Natural killer cell (primary cell): ENCODE data around the gene PTMA. TPM values are rescaled to one million over a fixed set of nuclear protein-coding genes. Genes with fewer than 3 reads are reported as not detected.

Source experiments
- ATAC-seq, 3 donors: fragments of 150-1000 bp in 2 of 3; fragments of 200-7000 bp in 1 of 3; cut with Tn5 transposase; 1 replicate in 1 of 3; 2 replicates in 2 of 3; pipeline ENCODE4 v1.10.0; 2021; ENCODE audit warnings: mild to moderate bottlenecking in 2 of 3, moderate library complexity in 2 of 3
- DNase-seq, 2 donors: peaks; one replicate each; pipeline versions ENCODE4 v3.0.0 to v3.0.0-alpha.2; 2013 to 2021; ENCODE audit warnings: mixed read lengths in 1 of 2
- H3K27ac ChIP-seq: one replicate; pipeline ENCODE4 v1.5.1; 2013; ENCODE audit warnings: mild to moderate bottlenecking, low read length
- H3K27me3 ChIP-seq: one replicate; pipeline ENCODE4 v1.6.1; 2013; ENCODE audit warnings: low read length; ENCODE audit not compliant: control insufficient read depth, insufficient read depth
- H3K36me3 ChIP-seq: one replicate; pipeline ENCODE4 v1.6.1; 2013; ENCODE audit warnings: low read length; ENCODE audit not compliant: control insufficient read depth, insufficient read depth
- H3K4me1 ChIP-seq: one replicate; pipeline ENCODE4 v1.6.1; 2013; ENCODE audit warnings: low read length; ENCODE audit not compliant: control insufficient read depth, insufficient read depth
- H3K4me3 ChIP-seq: one replicate; pipeline ENCODE4 v1.5.1; 2013; ENCODE audit warnings: low read length
- H3K9me3 ChIP-seq: one replicate; pipeline ENCODE4 v1.6.1; 2013; ENCODE audit warnings: low read length; ENCODE audit not compliant: control insufficient read depth, insufficient read depth
- H3K27ac Mint-ChIP-seq, 2 donors: one replicate each; pipeline ENCODE4 v1.8.0; 2022; ENCODE audit warnings: mild to moderate bottlenecking in 2 of 2, mixed read lengths in 2 of 2, moderate library complexity in 1 of 2
- H3K27me3 Mint-ChIP-seq, 2 donors: one replicate each; pipeline ENCODE4 v1.8.0; 2022; ENCODE audit warnings: low read depth in 2 of 2, mixed read lengths in 2 of 2
- H3K36me3 Mint-ChIP-seq: one replicate; pipeline ENCODE4 v1.8.0; 2022; ENCODE audit warnings: mixed read lengths
- H3K4me1 Mint-ChIP-seq, 2 donors: one replicate each; pipeline ENCODE4 v1.8.0; 2022; ENCODE audit warnings: mixed read lengths in 2 of 2
- H3K4me3 Mint-ChIP-seq: one replicate; pipeline ENCODE4 v1.8.0; 2022; ENCODE audit warnings: mild to moderate bottlenecking, moderate library complexity, mixed read lengths
- H3K9me3 Mint-ChIP-seq, 2 donors: one replicate each; pipeline ENCODE4 v1.8.0; 2022; ENCODE audit warnings: mixed read lengths in 2 of 2
- WGBS: methylation state at CpG from one replicate; pipeline ENCODE4 v1.1.7; 2013; ENCODE audit warnings: missing lambda C conversion rate; ENCODE audit not compliant: insufficient coverage; 5-methylcytosine and 5-hydroxymethylcytosine counted together
- intact Hi-C: fragments of 100-400 bp; cut with micrococcal nuclease; formaldehyde crosslinking; loops from one replicate; pipeline ENCODE4 v1.14.2; 2022
- total RNA-seq, 4 donors: library from RNA; stranded (reverse); fragments of 120-200 nt in 1 of 4; gene quantifications; one replicate each; pipeline versions ENCODE4 v1.2.3 to v1.2.4, GENCODE V29; 2013 to 2022
- TF ChIP-seq, protein P1 (sequence below): fragments of 200-600 bp; IDR thresholded peaks from one replicate; pipeline ENCODE4 v1.8.0; 2022; ENCODE audit warnings: antibody characterized with exemption

The PTMA gene
- total RNA-seq, 3 donors from 2014 or later (not counting 1 experiment from before 2014, with no cell fraction given) = 1,245 to 1,643 (median 1,314) TPM

DNA sequence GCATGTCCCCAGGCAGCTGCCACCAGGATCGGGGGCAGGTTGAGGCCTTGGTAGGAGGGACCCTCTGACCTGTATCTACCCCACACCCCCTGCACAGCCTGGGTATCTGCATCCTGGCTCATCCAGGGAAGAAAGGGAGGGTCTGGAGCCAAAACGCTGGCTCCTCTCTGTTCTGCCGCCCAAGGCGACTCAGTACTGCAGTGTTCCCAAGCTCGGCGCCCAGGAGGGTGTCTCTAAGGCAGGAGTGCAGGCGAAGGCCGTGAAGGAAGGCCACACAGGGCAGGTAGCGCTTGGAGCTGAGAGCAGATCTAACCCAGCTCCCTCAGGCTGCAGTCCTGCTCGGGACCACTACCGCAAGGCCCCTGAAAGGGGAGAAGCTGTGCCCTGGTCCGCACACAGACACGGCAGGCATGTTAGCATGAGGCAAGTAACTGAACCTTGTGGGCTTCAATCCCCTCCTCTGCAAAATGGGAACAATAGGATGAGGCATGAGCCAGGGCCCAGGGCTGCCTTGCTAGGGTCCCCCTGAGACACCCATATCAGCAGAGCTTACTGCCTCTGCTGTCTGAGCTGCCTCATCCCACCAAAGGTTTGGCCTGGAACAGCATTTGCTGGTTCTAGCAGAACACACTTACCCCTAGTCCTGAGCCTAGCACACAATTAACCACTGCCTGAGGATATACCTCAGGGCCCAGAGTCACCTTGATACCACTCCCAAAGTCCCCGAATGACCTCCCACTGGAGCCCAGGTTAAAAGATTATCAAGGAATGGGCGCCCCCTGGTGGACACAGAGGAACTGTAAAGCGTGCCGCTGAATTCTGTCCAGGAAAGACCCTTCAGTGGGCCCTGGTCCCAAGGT, 6.5 kb downstream of the PTMA start:
- Histone ChIP-seq H3K4me1 (peaks cover 49% of the 10 kb centered on the region), H3K27me3 (no peaks in the 10 kb centered on the region), H3K9me3 (no peaks in the 10 kb centered on the region), H3K4me3 (no peak overlapping the region), H3K27ac (peak overlapping the region; percentile 69), H3K36me3 (peaks cover 27% of the 10 kb centered on the region)
- Mint-ChIP-seq H3K27ac (peak overlapping the region; percentile 97), H3K27me3 (peaks cover 0 to 4% of the 10 kb centered on the region in 2 donors), H3K4me3 (peak overlapping the region; percentile 47), H3K4me1 (peaks cover 31 to 48% of the 10 kb centered on the region in 2 donors), H3K36me3 (peaks cover 13% of the 10 kb centered on the region), H3K9me3 (no peaks in the 10 kb centered on the region)
- peak in 1 of 3 donors; percentile 25 for ATAC-seq
- peak; percentile 78 to 87 for DNase-seq
- TF ChIP-seq, protein P1, sequence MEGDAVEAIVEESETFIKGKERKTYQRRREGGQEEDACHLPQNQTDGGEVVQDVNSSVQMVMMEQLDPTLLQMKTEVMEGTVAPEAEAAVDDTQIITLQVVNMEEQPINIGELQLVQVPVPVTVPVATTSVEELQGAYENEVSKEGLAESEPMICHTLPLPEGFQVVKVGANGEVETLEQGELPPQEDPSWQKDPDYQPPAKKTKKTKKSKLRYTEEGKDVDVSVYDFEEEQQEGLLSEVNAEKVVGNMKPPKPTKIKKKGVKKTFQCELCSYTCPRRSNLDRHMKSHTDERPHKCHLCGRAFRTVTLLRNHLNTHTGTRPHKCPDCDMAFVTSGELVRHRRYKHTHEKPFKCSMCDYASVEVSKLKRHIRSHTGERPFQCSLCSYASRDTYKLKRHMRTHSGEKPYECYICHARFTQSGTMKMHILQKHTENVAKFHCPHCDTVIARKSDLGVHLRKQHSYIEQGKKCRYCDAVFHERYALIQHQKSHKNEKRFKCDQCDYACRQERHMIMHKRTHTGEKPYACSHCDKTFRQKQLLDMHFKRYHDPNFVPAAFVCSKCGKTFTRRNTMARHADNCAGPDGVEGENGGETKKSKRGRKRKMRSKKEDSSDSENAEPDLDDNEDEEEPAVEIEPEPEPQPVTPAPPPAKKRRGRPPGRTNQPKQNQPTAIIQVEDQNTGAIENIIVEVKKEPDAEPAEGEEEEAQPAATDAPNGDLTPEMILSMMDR = peak; percentile 93
- WGBS = 68% methylated on average over 17 of the region's 17 CpGs
- intact Hi-C loops = loop anchor here (1.0 kb wide), 3 partner anchors 28 to 103 kb away; no protein-coding TSS in a partner anchor

DNA sequence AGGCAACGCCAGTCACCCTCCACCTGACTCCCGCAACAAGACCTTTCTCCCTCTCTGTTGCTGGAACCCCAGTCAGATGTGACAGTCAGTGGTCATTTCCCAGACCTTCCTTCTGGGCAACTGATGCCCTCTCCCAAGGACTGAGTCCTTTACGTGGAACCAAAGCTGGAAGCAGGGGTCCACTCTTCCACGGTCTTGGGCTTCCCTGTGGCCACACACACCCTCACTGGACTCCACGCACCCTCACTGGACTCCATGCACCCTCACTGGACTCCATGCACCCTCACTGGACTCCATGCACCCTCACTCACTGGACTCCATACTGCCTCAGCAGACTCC, 7.1 kb downstream of the PTMA start:
- WGBS = 46% methylated on average over 5 of the region's 5 CpGs
- peaks cover 0 to 4% of the 10 kb centered on the region in 2 donors for H3K27me3 Mint-ChIP-seq
- peaks cover 13% of the 10 kb centered on the region for H3K36me3 Mint-ChIP-seq
- DNase-seq (no peak), ATAC-seq (peak in 1 of 3 donors; percentile 3)
- TF ChIP-seq, protein P1 = no peak
- H3K27ac ChIP-seq = no peak overlapping the region
- H3K4me3 ChIP-seq = no peak overlapping the region
- H3K27ac Mint-ChIP-seq = peak overlapping the region; percentile 97
- H3K9me3 Mint-ChIP-seq = no peaks in the 10 kb centered on the region
- H3K4me1 Mint-ChIP-seq = peaks cover 31 to 48% of the 10 kb centered on the region in 2 donors
- H3K9me3 ChIP-seq = no peaks in the 10 kb centered on the region
- intact Hi-C loops = loop anchor here (1.0 kb wide), 3 partner anchors 28 to 103 kb away; no protein-coding TSS in a partner anchor
- H3K27me3 ChIP-seq = no peaks in the 10 kb centered on the region
- H3K4me3 Mint-ChIP-seq = no peak overlapping the region
- peaks cover 27% of the 10 kb centered on the region for H3K36me3 ChIP-seq
- peaks cover 48% of the 10 kb centered on the region for H3K4me1 ChIP-seq

DNA sequence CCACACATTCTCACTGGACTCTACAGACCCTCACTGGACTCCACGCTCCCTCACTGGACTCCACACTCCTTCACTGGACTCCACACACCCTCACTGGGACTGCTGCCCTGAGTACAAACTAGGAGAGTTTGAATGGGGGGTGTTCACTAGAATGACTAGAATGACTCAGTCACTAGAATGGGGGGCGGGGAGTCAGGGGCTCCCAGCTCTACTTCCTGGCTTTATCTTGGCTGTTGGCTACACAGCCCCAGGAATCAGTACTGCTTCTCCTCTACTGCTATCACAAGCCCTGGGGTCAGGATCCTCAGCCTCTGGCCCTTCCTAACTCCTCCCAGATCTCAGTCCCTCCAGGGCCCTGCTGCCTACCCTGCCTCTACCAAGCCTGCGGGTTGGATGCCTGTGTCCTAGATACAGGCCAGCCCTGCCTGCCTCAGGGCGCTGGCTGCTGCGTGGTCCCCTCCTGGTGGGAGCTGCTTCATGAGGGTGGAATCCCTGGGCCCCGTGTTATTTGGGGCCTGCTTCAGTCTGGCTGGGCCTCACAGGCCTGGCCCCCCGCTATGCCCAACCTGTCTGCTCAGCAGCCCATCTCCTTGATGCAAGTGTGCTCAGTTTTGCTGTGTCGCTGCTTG, 7.8 kb downstream of the PTMA start:
- no peaks in the 10 kb centered on the region for H3K9me3 ChIP-seq
- TF ChIP-seq, protein P1 = no peak
- H3K4me1 ChIP-seq = peaks cover 48% of the 10 kb centered on the region
- H3K4me3 Mint-ChIP-seq = peak overlapping the region; percentile 70
- peaks cover 0 to 4% of the 10 kb centered on the region in 2 donors for H3K27me3 Mint-ChIP-seq
- H3K36me3 Mint-ChIP-seq = peaks cover 13% of the 10 kb centered on the region
- peaks cover 27% of the 10 kb centered on the region for H3K36me3 ChIP-seq
- no peak overlapping the region for H3K27ac ChIP-seq
- ATAC-seq (no peak), DNase-seq (no peak)
- peak overlapping the region; percentile 97 for H3K27ac Mint-ChIP-seq
- peaks cover 27 to 43% of the 10 kb centered on the region in 2 donors for H3K4me1 Mint-ChIP-seq
- intact Hi-C loops = loop anchor here (1.0 kb wide), 3 partner anchors 29 to 104 kb away; no protein-coding TSS in a partner anchor
- H3K4me3 ChIP-seq = no peak overlapping the region
- H3K9me3 Mint-ChIP-seq = no peaks in the 10 kb centered on the region
- WGBS = 94% methylated on average over 8 of the region's 8 CpGs
- no peaks in the 10 kb centered on the region for H3K27me3 ChIP-seq
